ENCODE data around the gene TMEM229A.

DNA sequence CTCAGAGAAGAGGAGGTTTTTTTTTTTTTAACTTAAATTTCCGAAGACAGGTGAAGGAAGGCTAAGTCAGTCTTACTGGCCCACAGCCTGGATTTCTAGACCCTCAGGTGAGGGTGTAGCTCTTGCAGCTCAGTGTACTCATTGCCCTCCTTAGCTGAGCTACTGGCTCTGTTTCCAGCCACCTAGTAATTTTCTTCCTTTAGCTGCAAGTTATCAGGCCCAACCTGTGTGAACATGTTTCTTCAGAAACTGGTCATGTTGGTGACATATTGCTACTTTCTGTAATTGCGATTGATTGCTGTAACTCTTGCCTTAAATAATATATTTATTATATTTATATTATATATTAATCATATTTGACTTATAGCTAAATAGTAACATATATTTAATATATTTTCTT lies 10.0 kb upstream of the TMEM229A start:
- TF ChIP-seq POLR2A (IDR thresholded peaks at IDR 0.05) (no peak), CTCF (IDR thresholded peaks at IDR 0.05) (no peak)

Data from heart left ventricle (tissue), 13 donors.